HG03378 (cell line): ENCODE measurements around the gene RTN1.

Source experiments
- ATAC-seq: cut with Tn5 transposase; IDR thresholded peaks from one replicate; pipeline ENCODE4 v1.9.1; 2021; ENCODE audit warnings: mild to moderate bottlenecking, moderate library complexity; ENCODE audit not compliant: unreplicated experiment

RTN1 gene, protein sequence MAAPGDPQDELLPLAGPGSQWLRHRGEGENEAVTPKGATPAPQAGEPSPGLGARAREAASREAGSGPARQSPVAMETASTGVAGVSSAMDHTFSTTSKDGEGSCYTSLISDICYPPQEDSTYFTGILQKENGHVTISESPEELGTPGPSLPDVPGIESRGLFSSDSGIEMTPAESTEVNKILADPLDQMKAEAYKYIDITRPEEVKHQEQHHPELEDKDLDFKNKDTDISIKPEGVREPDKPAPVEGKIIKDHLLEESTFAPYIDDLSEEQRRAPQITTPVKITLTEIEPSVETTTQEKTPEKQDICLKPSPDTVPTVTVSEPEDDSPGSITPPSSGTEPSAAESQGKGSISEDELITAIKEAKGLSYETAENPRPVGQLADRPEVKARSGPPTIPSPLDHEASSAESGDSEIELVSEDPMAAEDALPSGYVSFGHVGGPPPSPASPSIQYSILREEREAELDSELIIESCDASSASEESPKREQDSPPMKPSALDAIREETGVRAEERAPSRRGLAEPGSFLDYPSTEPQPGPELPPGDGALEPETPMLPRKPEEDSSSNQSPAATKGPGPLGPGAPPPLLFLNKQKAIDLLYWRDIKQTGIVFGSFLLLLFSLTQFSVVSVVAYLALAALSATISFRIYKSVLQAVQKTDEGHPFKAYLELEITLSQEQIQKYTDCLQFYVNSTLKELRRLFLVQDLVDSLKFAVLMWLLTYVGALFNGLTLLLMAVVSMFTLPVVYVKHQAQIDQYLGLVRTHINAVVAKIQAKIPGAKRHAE

DNA sequence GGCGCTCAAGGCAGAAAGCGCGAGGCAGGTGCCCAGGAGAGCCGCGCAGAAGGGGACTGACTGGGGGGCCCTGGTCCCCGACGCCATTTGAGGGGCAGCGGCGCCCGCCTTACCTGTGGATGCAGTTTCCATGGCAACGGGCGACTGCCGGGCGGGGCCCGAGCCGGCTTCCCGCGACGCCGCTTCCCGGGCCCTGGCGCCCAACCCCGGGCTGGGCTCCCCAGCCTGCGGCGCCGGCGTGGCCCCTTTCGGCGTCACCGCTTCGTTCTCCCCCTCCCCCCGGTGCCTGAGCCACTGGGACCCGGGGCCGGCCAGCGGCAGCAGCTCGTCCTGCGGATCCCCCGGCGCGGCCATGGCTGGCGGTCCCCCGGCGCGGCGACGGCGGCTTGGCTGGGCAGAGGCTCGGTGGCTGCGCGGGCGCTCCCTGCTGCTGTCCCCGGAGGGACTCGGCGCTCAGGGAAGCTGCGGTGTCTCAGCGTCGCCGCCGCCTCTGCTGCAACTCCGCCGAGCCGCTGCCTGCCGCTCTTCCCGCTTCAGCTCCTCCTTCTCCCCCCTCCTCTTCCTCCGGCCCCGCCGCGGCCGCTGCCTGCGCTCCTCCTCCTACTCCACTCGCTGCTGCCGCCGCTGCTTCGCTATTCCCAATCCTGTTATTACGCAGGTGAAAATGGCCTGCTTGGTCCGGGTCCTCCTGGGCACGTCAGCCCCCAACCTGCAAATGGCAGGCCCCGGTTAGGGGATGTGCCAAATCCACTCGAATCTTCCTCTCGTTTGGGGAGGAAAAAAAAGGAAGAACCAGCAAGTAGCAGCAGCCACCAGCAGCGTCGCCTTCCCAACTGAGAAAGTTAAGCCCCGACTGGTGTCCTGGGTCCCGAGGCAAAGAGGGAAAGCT is at the start of gene RTN1:
TSS of gene RTN1 (minus strand) at position 500 of the 889 bp plus-strand sequence. CDS start at position 354, 146 bp downstream.
- ATAC-seq, result no peak

DNA sequence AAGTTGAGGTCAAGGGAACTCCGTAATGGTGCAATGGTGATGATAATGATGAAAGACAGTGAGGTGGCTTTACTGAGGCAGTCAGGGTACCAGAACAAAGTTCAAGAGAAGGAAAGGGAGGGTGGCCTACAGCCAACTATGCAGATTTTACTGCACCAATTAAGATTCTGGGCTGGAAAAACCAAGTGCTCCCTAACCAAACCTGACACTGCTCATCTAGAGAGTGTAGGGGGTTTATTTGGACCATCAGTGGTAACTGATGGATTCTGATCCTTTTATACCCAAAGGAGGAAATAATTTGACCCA is 49.8 kb upstream of the RTN1 start:
- ATAC-seq, result no peak

DNA sequence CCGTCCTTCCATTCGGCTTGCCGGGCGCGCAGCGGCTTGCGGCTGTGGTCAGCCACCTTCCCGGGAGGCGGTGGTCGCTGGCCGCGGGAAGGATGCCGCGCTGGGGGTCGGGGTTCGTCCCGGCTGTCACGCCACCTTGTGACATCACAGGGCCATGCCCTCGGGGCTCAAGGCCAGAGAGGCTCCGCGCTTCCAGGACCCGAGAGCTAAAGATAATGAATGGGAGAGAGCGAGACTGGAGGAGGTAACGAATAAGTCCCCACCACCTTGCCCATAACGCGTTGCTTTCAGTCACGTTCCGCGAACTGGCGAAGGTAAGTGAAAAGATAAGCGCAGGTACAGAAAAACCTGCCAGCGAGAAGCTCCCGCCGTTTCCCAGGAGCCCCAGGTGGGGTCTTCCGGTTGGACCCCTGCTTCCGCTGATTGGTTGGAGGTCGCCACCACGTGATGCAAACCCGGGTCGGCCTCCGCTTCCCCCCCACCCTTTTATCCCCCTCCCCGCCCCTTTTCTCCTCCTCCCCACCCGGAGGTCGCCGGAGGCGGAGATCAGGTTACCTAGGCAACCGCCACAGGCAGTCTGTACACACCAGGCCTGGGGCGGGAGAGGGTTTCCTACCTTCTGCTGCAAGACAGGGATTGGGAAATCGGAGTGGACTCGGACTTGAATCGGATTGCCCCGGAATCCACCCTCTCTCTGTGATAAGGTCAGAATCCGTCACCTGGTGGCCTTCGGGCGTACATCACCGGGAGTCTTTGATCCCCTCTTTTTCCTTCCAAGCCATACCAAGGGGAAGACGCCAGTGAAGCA is 49.2 kb upstream of the RTN1 start, which contains the start of gene LRRC9:
TSS of gene LRRC9 (plus strand) at position 575 of the 808 bp plus-strand sequence.
- ATAC-seq, result no peak

DNA sequence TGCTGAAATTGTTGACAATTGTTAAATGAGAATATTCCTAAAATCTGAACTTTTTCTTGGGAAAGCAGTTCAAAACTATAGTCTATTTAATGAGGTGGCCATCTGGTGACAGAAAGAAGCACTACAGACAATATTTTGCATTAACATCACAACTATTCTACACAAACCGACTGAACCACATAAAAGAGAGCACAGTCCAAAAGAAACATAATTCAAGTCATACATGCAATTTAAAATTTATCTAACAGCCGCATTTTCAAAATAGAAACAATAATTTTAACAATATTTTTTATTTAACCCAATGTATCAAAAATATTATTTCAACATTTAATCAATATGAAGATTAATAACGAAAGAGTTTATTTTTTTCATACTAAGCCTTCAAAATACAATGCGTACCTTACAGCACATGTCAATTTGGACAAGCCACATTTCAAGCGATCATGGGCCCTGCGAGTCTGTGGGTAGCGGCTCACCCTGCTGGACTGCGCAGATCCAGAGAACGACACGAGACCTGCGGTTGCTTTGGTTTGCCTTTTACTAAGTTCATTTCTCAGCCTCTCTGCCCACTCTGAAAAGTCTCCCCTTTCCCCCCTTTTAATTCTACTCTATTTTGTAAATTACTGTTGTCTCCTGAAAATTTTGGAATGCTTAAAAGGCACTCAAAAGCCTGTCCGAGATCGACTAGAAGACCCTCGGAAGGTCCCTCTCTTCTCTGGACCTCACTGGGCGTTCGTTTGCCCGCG is 48.4 kb upstream of the RTN1 start:
- peak; percentile 54 for ATAC-seq

DNA sequence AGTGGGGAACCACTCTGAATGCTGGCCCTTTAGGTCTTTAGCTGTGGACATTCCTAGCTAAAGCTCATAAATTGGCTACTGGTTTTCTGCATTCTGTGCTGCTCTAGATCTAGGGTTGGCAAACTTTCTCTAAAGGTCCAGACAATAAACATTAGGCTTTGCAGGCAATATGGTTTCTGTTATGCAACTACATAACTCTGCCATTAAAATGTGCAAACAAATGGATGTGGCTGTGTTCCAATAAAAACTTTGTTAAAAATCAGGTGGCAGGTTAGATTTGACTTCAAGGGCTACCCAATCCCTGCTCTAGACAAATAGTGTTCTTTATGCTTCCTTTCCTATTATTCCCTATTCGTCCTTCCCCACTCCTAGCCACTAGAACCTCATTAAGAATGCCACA is 42.6 kb upstream of the RTN1 start:
- no peak for ATAC-seq

DNA sequence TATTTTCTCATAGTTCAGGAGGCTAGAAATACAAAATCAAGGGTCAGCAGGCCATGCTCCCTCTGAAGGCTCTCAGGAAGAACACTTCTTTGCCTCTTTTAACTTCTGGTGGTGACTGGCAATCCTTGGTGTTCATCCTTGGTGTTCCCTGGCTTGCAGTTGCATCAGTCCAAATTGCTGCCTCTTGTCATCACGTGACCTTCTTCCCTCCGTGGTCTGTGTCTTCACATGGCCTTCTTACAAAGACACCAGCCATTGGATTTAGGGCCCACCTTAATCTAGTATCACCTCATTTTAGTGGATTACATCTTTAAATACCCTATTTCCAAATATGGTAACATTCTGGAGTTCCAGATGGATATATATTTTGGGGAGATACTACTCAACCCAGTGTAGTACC is 41.9 kb upstream of the RTN1 start:
- no peak for ATAC-seq

DNA sequence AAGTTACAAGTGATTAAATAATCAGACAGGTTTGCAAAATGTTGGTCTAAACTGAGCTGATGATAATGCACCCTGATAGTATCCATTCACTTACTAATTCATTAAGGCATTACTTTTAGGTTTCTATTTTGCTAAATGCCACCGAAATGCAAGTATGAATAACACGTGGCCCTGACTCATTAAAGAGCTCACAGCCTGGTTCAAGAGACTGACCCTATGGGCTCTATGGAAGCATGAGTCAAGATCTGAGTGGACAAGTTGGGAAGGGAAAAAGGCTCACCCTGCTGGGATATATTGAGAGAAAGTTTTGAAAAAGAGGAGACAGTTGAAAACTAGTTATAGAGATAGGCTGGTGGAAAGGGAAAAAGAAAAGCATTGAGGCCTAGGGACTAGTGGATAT is 34.6 kb upstream of the RTN1 start:
- ATAC-seq, result no peak

GRCh38 chr14:59904184-59904583 is 33.6 kb upstream of the RTN1 start:
- no peak for ATAC-seq

DNA sequence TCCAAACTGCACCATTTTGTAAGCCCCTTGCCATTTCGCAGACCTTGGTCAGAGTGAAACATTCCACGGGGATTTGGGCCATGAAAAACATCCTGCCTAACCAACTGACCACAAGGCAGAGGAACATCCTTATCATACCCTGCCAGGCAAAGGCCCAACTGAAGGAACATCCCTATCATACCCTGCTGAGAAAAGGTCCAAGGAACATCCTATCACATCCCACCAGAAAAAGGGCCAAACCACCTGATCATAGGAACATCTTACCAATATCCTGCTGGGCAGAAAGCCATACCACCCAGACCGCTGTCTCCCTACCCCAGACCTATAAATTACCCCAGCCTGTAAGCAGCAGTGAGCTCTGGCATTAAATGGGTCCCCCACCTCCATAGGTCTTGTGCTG is 30.0 kb upstream of the RTN1 start:
- no peak for ATAC-seq

- no peak for ATAC-seq
Measured at GRCh38 chr14:59897757-59898383, 27.3 kb upstream of the RTN1 start.

DNA sequence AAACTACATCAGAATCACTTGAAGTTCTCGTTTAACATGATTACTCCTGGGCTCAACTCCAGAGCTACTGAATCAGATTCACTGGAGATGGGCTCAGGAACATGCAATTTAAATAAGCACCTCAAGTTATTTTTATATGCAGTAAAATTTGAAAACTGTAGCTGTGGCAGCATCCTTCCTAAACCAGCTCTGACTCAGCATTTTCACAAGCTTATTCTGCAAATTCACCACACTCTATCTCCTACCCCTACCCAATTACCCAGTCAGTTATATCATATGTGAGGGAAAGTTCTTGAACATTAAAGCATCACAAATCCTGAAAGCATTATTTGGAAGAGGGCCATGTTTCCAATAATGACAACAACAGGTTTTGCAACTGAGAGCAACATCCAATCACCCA is 25.1 kb upstream of the RTN1 start:
- no peak for ATAC-seq

- no peak for ATAC-seq
Measured at GRCh38 chr14:59890676-59891075, 20.1 kb upstream of the RTN1 start.

GRCh38 chr14:59882957-59883356 is 12.4 kb upstream of the RTN1 start:
- ATAC-seq, result no peak

DNA sequence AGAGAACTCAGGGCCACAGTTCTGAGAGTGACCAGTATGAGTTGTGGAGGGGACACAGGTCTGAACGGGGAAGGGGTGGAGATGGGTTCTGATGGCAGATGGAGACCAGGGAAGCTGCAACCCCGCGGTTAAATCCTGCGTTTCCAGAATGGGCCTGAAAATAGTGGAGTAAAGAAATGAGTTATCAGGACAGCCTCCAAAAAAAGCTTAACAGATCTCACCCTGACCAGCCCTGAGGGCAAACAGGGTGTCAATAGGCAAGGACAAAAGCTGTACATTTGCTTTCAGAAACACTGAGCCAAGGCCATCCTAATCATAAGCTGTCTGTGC is 555 bp upstream of the RTN1 start:
- ATAC-seq, result no peak

DNA sequence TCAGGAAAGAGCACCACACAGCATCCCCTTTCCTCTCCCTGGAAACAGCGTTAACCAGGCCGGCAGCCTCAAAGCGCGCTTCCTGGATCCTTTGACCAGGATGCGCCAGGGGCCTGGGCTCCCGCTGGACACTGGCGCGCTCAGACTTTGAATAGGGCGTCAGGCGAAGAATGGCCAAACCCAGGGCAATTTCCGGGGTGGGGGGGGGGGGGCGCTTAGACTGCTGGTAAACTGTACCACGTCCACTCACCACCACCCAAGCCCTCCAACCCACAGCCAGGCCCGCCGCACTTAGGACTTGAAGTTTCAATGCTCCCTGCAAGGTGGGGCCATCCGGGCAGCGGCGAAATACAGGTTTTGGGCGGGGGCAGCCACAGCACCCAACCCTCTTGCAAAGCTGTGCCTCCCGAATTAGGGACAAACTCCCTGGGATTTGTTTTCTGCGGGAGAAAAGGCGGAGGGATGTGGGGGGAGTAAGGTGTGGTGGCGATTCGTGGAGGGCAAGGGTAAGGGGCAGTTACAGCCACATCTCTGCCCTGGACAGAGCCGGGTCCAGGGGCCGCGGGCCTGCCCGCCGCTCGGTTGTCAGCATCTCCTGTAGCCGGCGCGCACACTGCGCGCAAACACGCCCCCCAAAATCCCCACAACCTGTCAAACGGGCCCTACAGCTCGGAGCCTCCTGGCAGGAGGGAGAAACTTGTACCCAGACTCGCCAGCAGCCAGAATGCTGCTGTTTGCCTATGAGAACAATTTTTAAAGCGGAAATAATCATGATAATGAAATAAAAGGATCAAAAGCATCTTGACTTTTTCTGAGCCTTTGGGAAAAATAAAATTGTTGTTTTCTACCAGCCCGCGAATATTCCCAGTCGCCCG is 958 bp downstream of the RTN1 start:
- ATAC-seq, result no peak

- ATAC-seq, result no peak
Measured at GRCh38 chr14:59868021-59868420, 2.6 kb downstream of the RTN1 start.

DNA sequence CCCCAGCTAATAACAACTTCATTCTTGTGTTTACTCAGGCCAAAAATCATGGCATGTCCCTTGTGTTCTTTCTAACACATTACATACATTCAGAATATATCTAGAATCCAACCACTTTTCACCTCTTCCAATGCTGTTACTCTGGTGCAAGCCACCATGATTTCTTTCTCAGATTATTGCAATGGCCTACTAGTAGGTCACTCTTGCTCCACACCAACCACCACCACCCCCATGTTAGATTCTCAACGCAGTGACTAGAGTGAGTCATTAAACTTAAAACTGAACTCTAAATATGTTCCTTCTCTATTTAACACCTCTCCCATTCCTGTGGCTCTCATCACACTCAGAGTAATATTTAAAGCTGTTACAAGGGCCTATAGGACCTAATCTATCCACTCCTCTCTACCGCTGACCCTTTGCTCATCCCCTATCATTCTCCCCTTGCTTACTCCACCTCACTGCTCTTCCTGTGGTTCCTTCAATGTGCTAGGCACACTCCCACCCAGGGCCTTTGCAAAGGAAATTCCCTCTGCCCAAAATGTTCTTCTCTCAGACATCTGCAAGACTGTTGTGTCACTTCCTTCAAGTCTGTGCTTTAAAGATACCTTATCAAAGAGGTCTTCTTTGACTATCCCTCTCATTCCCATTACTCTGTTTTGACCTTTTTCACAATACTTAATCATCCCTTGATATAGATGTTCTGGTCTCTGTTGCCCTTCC is 6.6 kb downstream of the RTN1 start:
- ATAC-seq, result no peak

- ATAC-seq, result no peak
Measured at GRCh38 chr14:59857328-59857727, 13.2 kb downstream of the RTN1 start.
